CD14-positive monocyte (primary cell): ENCODE data around the gene PRSS22. TPM values are rescaled to one million over a fixed set of nuclear protein-coding genes. Genes with fewer than 3 reads are reported as not detected.

Experiments
- DNase-seq, 3 donors: peaks; one replicate each; pipeline ENCODE4 v3.0.0-alpha.2; 2011 to 2022
- H2AFZ ChIP-seq: 2 replicates; pipeline ENCODE4 v1.6.0; 2012; ENCODE audit warnings: mild to moderate bottlenecking, low read depth, low read length, inconsistent platforms; ENCODE audit not compliant: insufficient read depth, poor library complexity, severe bottlenecking
- H3K27ac ChIP-seq, 2 donors: 1 replicate in 1 of 2; 2 replicates in 1 of 2; pipeline ENCODE4 v1.5.1; 2012 to 2013; ENCODE audit warnings: low read length in 2 of 2, control low read depth in 1 of 2, inconsistent platforms in 1 of 2, low read depth in 1 of 2, mild to moderate bottlenecking in 1 of 2
- H3K27me3 ChIP-seq, 2 donors: one replicate each; pipeline versions ENCODE4 v1.6.0 to v1.6.1; 2011 to 2013; ENCODE audit warnings: low read length in 2 of 2; ENCODE audit not compliant: control insufficient read depth in 2 of 2, insufficient read depth in 2 of 2
- H3K36me3 ChIP-seq, 2 donors: replicated peaks in 1 of 2; 1 replicate in 1 of 2; 2 replicates in 1 of 2; pipeline versions ENCODE4 v1.5.1 to v1.6.1; 2012 to 2013; ENCODE audit warnings: low read length in 2 of 2, control low read depth in 1 of 2, inconsistent platforms in 1 of 2, mild to moderate bottlenecking in 1 of 2; ENCODE audit not compliant: insufficient read depth in 2 of 2, control insufficient read depth in 1 of 2
- H3K4me1 ChIP-seq, 2 donors: 1 replicate in 1 of 2; 2 replicates in 1 of 2; pipeline versions ENCODE4 v1.5.1 to v1.6.1; 2012 to 2013; ENCODE audit warnings: low read length in 2 of 2, control low read depth in 1 of 2, inconsistent platforms in 1 of 2, mild to moderate bottlenecking in 1 of 2, moderate library complexity in 1 of 2; ENCODE audit not compliant: insufficient read depth in 2 of 2, control insufficient read depth in 1 of 2
- H3K4me2 ChIP-seq: replicated peaks from 2 replicates; pipeline ENCODE3; 2012; ENCODE audit warnings: low read length, moderate library complexity, mild to moderate bottlenecking; ENCODE audit not compliant: poor library complexity, severe bottlenecking; ENCODE audit errors: extremely low read depth
- H3K4me3 ChIP-seq, 3 experiments: fragments of 200-600 bp in 1 of 3; sonication (generic) in 1 of 3; replicated peaks in 1 of 3; 1 replicate in 2 of 3; 2 replicates in 1 of 3; pipeline ENCODE4 v1.5.1; 2011 to 2013; ENCODE audit warnings: low read length in 3 of 3, mild to moderate bottlenecking in 3 of 3, control low read depth in 2 of 3, low read depth in 2 of 3, inconsistent platforms in 1 of 3, moderate library complexity in 1 of 3
- H3K79me2 ChIP-seq: 2 replicates; pipeline ENCODE4 v1.6.0; 2012; ENCODE audit warnings: mild to moderate bottlenecking, control low read depth, inconsistent platforms, low read length, moderate library complexity; ENCODE audit not compliant: insufficient read depth
- H3K9ac ChIP-seq: 2 replicates; pipeline ENCODE4 v1.6.0; 2017; ENCODE audit warnings: low read length, mild to moderate bottlenecking; ENCODE audit not compliant: insufficient read depth, poor library complexity, severe bottlenecking
- H3K9me3 ChIP-seq, 2 donors: replicated peaks in 1 of 2; 1 replicate in 1 of 2; 2 replicates in 1 of 2; pipeline versions ENCODE4 v1.5.1 to v1.6.1; 2012 to 2013; ENCODE audit warnings: low read length in 2 of 2, control low read depth in 1 of 2; ENCODE audit not compliant: control insufficient read depth in 1 of 2, insufficient read depth in 1 of 2
- H4K20me1 ChIP-seq: 2 replicates; pipeline ENCODE4 v1.6.0; 2012; ENCODE audit warnings: mild to moderate bottlenecking, low read length, control low read depth, moderate library complexity; ENCODE audit not compliant: insufficient read depth
- H3K27ac Mint-ChIP-seq, 7 donors: one replicate each; pipeline ENCODE4 v1.8.0; 2020; ENCODE audit warnings: mild to moderate bottlenecking in 7 of 7, mixed read lengths in 7 of 7, moderate library complexity in 6 of 7, inconsistent platforms in 2 of 7
- H3K27me3 Mint-ChIP-seq, 3 donors: one replicate each; pipeline ENCODE4 v1.8.0; 2021 to 2022; ENCODE audit warnings: low read depth in 3 of 3, mild to moderate bottlenecking in 3 of 3, mixed read lengths in 3 of 3, moderate library complexity in 3 of 3, inconsistent platforms in 1 of 3
- H3K36me3 Mint-ChIP-seq, 2 donors: one replicate each; pipeline ENCODE4 v1.8.0; 2020; ENCODE audit warnings: mixed read lengths in 2 of 2, inconsistent platforms in 1 of 2, mild to moderate bottlenecking in 1 of 2
- H3K4me1 Mint-ChIP-seq: one replicate; pipeline ENCODE4 v1.8.0; 2020; ENCODE audit warnings: mild to moderate bottlenecking, mixed read lengths
- H3K4me3 Mint-ChIP-seq, 2 donors: one replicate each; pipeline ENCODE4 v1.8.0; 2020; ENCODE audit warnings: mild to moderate bottlenecking in 2 of 2, mixed read lengths in 2 of 2, moderate library complexity in 1 of 2
- H3K9me3 Mint-ChIP-seq, 7 donors: one replicate each; pipeline ENCODE4 v1.8.0; 2020 to 2022; ENCODE audit warnings: mixed read lengths in 7 of 7, mild to moderate bottlenecking in 6 of 7, moderate library complexity in 6 of 7, inconsistent platforms in 2 of 7
- CTCF ChIP-seq: fragments of 200-600 bp; IDR thresholded peaks from one replicate; pipeline ENCODE4 v1.8.0; 2022; ENCODE audit warnings: antibody characterized with exemption, mild to moderate bottlenecking
- WGBS: methylation state at CpG from one replicate; pipeline ENCODE4 v1.1.5; 2013; ENCODE audit warnings: missing lambda C conversion rate; ENCODE audit not compliant: insufficient coverage; 5-methylcytosine and 5-hydroxymethylcytosine counted together
- intact Hi-C, 2 donors: fragments of 100-400 bp; cut with micrococcal nuclease; formaldehyde crosslinking; loops; one replicate each; pipeline versions ENCODE4 v1.15.0 to v1.15.1; 2023
- polyA plus RNA-seq, 3 donors: library from polyadenylated mRNA; depleted of rRNA in 1 of 3; unstranded in 2 of 3; stranded (reverse) in 1 of 3; fragments of 300-500 nt in 2 of 3; fragments of >200 nt in 1 of 3; fragmentation: Illumina TruSeq in 2 of 3; gene quantifications; 1 replicate in 2 of 3; 2 replicates in 1 of 3; pipeline ENCODE4 v1.2.3, GENCODE V29; 2012 to 2021

Gene PRSS22
- polyA plus RNA-seq, 3 donors = not detected

- H3K36me3 ChIP-seq = no peaks in the 10 kb centered on the region
- H3K36me3 Mint-ChIP-seq = no peaks in the 10 kb centered on the region
- 97% methylated on average over 3 of the region's 6 CpGs for WGBS
- H3K4me1 ChIP-seq = peaks cover 13 to 22% of the 10 kb centered on the region in 2 donors
- H2AFZ ChIP-seq = no peak overlapping the region
- H3K4me3 ChIP-seq = no peak overlapping the region
- no peak overlapping the region for H3K27ac ChIP-seq
- no peaks in the 10 kb centered on the region for H3K27me3 ChIP-seq
- TF ChIP-seq CTCF = no peak
- intact Hi-C loops = loop anchor here in 1 of 2 donors (5.0 kb wide), 1 partner anchor 32 kb away; the partner anchor contains the start of gene FLYWCH1
- peaks cover 0 to 9% of the 10 kb centered on the region in 2 donors for H3K9me3 ChIP-seq
- H4K20me1 ChIP-seq = no peaks in the 10 kb centered on the region
- no peak overlapping the region for H3K9ac ChIP-seq
- peaks cover 3 to 12% (median 8%) of the 10 kb centered on the region in 7 donors for H3K9me3 Mint-ChIP-seq
- no peak overlapping the region for H3K4me3 Mint-ChIP-seq
- peaks cover 9 to 17% (median 16%) of the 10 kb centered on the region in 3 donors for H3K27me3 Mint-ChIP-seq
- H3K27ac Mint-ChIP-seq = no peak overlapping the region
- peaks cover 15% of the 10 kb centered on the region for H3K4me1 Mint-ChIP-seq
- H3K4me2 ChIP-seq = no peak overlapping the region
- peaks cover 9% of the 10 kb centered on the region for H3K79me2 ChIP-seq
- DNase-seq = no peak
These were observed 22.0 kb upstream of the PRSS22 start for GRCh38 chr16:2879854-2880508.

- no peak overlapping the region for H2AFZ ChIP-seq
- H3K4me1 Mint-ChIP-seq = peaks cover 11% of the 10 kb centered on the region
- peaks cover 0 to 5% of the 10 kb centered on the region in 2 donors for H3K9me3 ChIP-seq
- peaks cover 3 to 8% (median 5%) of the 10 kb centered on the region in 7 donors for H3K9me3 Mint-ChIP-seq
- no peak overlapping the region for H3K4me2 ChIP-seq
- peak overlapping the region in 1 of 7 donors; percentile 31 for H3K27ac Mint-ChIP-seq
- peaks cover 11 to 12% (median 11%) of the 10 kb centered on the region in 3 donors for H3K27me3 Mint-ChIP-seq
- no peak overlapping the region for H3K4me3 Mint-ChIP-seq
- peak; percentile 74 to 83 (median 76) for DNase-seq
- peak; percentile 92 for TF ChIP-seq CTCF
- no peaks in the 10 kb centered on the region for H3K27me3 ChIP-seq
- intact Hi-C loops = loop anchor here (2.0 to 5.0 kb wide), 3 partner anchors 37 to 44 kb away; partner anchors contain the start of gene FLYWCH1 (in 1 of the 2)
- H3K36me3 Mint-ChIP-seq = no peaks in the 10 kb centered on the region
- H3K36me3 ChIP-seq = no peaks in the 10 kb centered on the region
- peaks cover 8 to 10% of the 10 kb centered on the region in 2 donors for H3K4me1 ChIP-seq
- H3K79me2 ChIP-seq = no peaks in the 10 kb centered on the region
- H3K27ac ChIP-seq = no peak overlapping the region
- H4K20me1 ChIP-seq = no peaks in the 10 kb centered on the region
- no peak overlapping the region for H3K9ac ChIP-seq
- no peak overlapping the region for H3K4me3 ChIP-seq
- 14% methylated on average over 16 of the region's 25 CpGs for WGBS
These were observed 17.0 kb upstream of the PRSS22 start for GRCh38 chr16:2874912-2875362.
